B cell (primary cell): ENCODE measurements around the gene GALNT7. TPM values are rescaled to one million over a fixed set of nuclear protein-coding genes. Genes with fewer than 3 reads are reported as not detected.

Experiments used
- ATAC-seq: fragments of 200-7000 bp; cut with Tn5 transposase; one replicate; pipeline ENCODE4 v1.10.0; 2021; ENCODE audit warnings: low read depth, mild to moderate bottlenecking, moderate number of reproducible peaks, moderate library complexity
- CTCF ChIA-PET: fragments of 350-600 bp; sonication (Branson Sonifier 250); formaldehyde crosslinking; loops from one replicate; lab custom pipeline; 2021; ENCODE audit warnings: antibody characterized with exemption, inconsistent platforms; lab: Charles Lee
- POLR2A ChIA-PET: fragments of 350-600 bp; sonication (Branson Sonifier 250); formaldehyde crosslinking; loops from one replicate; lab custom pipeline; 2021; ENCODE audit warnings: antibody characterized with exemption; lab: Charles Lee
- DNase-seq: peaks from one replicate; pipeline ENCODE4 v3.0.0; 2013
- H2AFZ ChIP-seq: 2 replicates; pipeline ENCODE4 v1.6.1; 2012; ENCODE audit warnings: mild to moderate bottlenecking, low read depth, low read length; ENCODE audit not compliant: insufficient read depth, poor library complexity, severe bottlenecking
- H3K27ac ChIP-seq, 2 donors: 1 replicate in 1 of 2; 2 replicates in 1 of 2; pipeline ENCODE4 v1.5.1; 2012 to 2013; ENCODE audit warnings: low read length in 2 of 2, mild to moderate bottlenecking in 2 of 2, moderate library complexity in 1 of 2
- H3K27me3 ChIP-seq, 4 experiments: fragments of 200-600 bp in 1 of 4; sonication (generic) in 1 of 4; replicated peaks in 1 of 4; 1 replicate in 2 of 4; 2 replicates in 2 of 4; pipeline versions ENCODE4 v1.6.1 to v1.7.0; 2013 to 2016; ENCODE audit warnings: low read length in 3 of 4, mild to moderate bottlenecking in 2 of 4, mixed read lengths in 1 of 4, moderate library complexity in 1 of 4; ENCODE audit not compliant: insufficient read depth in 4 of 4, control insufficient read depth in 3 of 4; ENCODE audit errors: control extremely low read depth in 1 of 4
- H3K36me3 ChIP-seq, 2 experiments: replicated peaks in 1 of 2; 1 replicate in 1 of 2; 2 replicates in 1 of 2; pipeline versions ENCODE4 v1.6.1 to v1.7.1; 2013; ENCODE audit warnings: low read length in 1 of 2; ENCODE audit not compliant: insufficient read depth in 2 of 2, control insufficient read depth in 1 of 2; ENCODE audit errors: control extremely low read depth in 1 of 2, extremely low read depth in 1 of 2
- H3K4me1 ChIP-seq, 2 donors: fragments of 200-600 bp in 1 of 2; sonication (generic) in 1 of 2; 1 replicate in 1 of 2; 2 replicates in 1 of 2; pipeline versions ENCODE4 v1.5.1 to v1.6.1; 2013 to 2017; ENCODE audit warnings: low read length in 2 of 2; ENCODE audit not compliant: control insufficient read depth in 2 of 2, insufficient read depth in 2 of 2
- H3K4me2 ChIP-seq: replicated peaks from 2 replicates; pipeline ENCODE3; 2012; ENCODE audit warnings: mild to moderate bottlenecking, low read depth, low read length; ENCODE audit not compliant: poor library complexity, severe bottlenecking
- H3K4me3 ChIP-seq, 5 experiments: fragments of 200-600 bp in 1 of 5; sonication (generic) in 1 of 5; 1 replicate in 3 of 5; 2 replicates in 2 of 5; pipeline versions ENCODE4 v1.5.1 to v1.7.0; 2011 to 2016; ENCODE audit warnings: low read length in 4 of 5, mild to moderate bottlenecking in 4 of 5, low read depth in 2 of 5, control low read depth in 1 of 5, moderate library complexity in 1 of 5; ENCODE audit not compliant: insufficient read depth in 1 of 5; ENCODE audit errors: control extremely low read depth in 1 of 5, extremely low read depth in 1 of 5
- H3K79me2 ChIP-seq: fragments of 200-600 bp; sonication (generic); one replicate; pipeline ENCODE4 v1.6.0; 2016; ENCODE audit warnings: low read length; ENCODE audit not compliant: control insufficient read depth, insufficient read depth
- H3K9ac ChIP-seq: fragments of 200-600 bp; sonication (generic); 2 replicates; pipeline ENCODE4 v1.6.1; 2017; ENCODE audit warnings: mild to moderate bottlenecking, low read length, moderate library complexity
- H3K9me3 ChIP-seq, 3 donors: one replicate each; pipeline versions ENCODE4 v1.6.1 to v1.7.1; 2013; ENCODE audit warnings: low read length in 2 of 3; ENCODE audit not compliant: control insufficient read depth in 2 of 3, insufficient read depth in 1 of 3; ENCODE audit errors: control extremely low read depth in 1 of 3
- H4K20me1 ChIP-seq: 2 replicates; pipeline ENCODE4 v1.6.0; 2012; ENCODE audit warnings: mild to moderate bottlenecking, low read length; ENCODE audit not compliant: insufficient read depth, control insufficient read depth, poor library complexity, severe bottlenecking
- H3K27ac Mint-ChIP-seq: one replicate; pipeline ENCODE4 v1.8.0; 2021; ENCODE audit warnings: mixed read lengths
- H3K27me3 Mint-ChIP-seq: one replicate; pipeline ENCODE4 v1.8.0; 2021; ENCODE audit warnings: mixed read lengths
- H3K4me1 Mint-ChIP-seq: one replicate; pipeline ENCODE4 v1.8.0; 2021; ENCODE audit warnings: mixed read lengths
- H3K4me3 Mint-ChIP-seq: one replicate; pipeline ENCODE4 v1.8.0; 2021; ENCODE audit warnings: mixed read lengths
- H3K9me3 Mint-ChIP-seq: one replicate; pipeline ENCODE4 v1.8.0; 2022; ENCODE audit warnings: mixed read lengths; ENCODE audit not compliant: insufficient read depth
- EZH2 ChIP-seq: IDR thresholded peaks from 2 replicates; pipeline ENCODE4 v1.6.1; 2012; ENCODE audit warnings: borderline replicate concordance, low read depth, mild to moderate bottlenecking, moderate library complexity, low read length; ENCODE audit not compliant: insufficient read depth, poor library complexity, severe bottlenecking
- WGBS: methylation state at CpG from one replicate; pipeline ENCODE4 v1.1.5; 2013; ENCODE audit warnings: missing lambda C conversion rate; ENCODE audit not compliant: insufficient coverage; 5-methylcytosine and 5-hydroxymethylcytosine counted together
- intact Hi-C: fragments of 100-400 bp; cut with micrococcal nuclease; formaldehyde crosslinking; loops from one replicate; pipeline ENCODE4 v1.10.0; 2022
- polyA plus RNA-seq: library from polyadenylated mRNA; depleted of rRNA; stranded (reverse); fragments of >200 nt; gene quantifications from 2 replicates; pipeline ENCODE4 v1.2.3, GENCODE V29; 2012
- total RNA-seq, 2 donors: library from RNA; stranded (reverse); fragments of 120-200 nt in 1 of 2; gene quantifications; 1 replicate in 1 of 2; 2 replicates in 1 of 2; pipeline versions ENCODE4 v1.2.3 to v1.2.4, GENCODE V29; 2013 to 2022
- TF ChIP-seq, protein P1 (sequence below): fragments of 200-600 bp; IDR thresholded peaks from one replicate; pipeline ENCODE4 v1.8.0; 2022; ENCODE audit warnings: antibody characterized with exemption, mild to moderate bottlenecking

Gene GALNT7
- total and polyA plus RNA-seq, 2 donors (not counting 1 experiment from before 2014, with no cell fraction given) = 5.8 to 23.7 TPM

DNA sequence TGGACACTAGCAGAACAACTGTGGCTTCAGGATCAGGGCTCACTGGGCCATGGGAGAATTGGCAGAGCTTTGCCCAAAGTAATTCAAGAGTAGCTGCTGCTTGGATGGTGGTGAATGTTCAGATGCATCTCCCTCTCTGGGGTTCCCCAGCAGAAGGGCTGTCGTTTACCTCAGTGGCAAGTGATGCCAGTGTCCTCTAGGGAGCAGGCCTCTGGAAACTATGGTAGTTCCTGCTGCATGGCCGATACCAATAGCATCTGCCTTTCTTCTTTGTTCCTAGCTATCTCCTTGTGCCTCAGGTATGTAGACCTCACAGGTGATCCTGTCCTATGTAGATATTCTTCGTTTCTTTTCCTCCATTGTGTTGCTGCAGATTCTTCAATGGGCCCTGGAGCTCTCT lies 139.2 kb downstream of the GALNT7 start:
- Mint-ChIP-seq H3K27me3 (no peaks in the 10 kb centered on the region), H3K4me3 (no peak overlapping the region), H3K9me3 (no peaks in the 10 kb centered on the region), H3K27ac (no peak overlapping the region), H3K4me1 (no peaks in the 10 kb centered on the region)
- Histone ChIP-seq H3K27me3 (no peaks in the 10 kb centered on the region), H3K9me3 (no peaks in the 10 kb centered on the region), H3K36me3 (peaks cover 12 to 21% of the 10 kb centered on the region in 2 experiments), H3K4me3 (no peak overlapping the region), H2AFZ (no peak overlapping the region), H3K4me1 (no peaks in the 10 kb centered on the region), H3K9ac (no peak overlapping the region), H3K79me2 (peaks cover 5% of the 10 kb centered on the region), H4K20me1 (no peaks in the 10 kb centered on the region), H3K4me2 (no peak overlapping the region), H3K27ac (no peak overlapping the region)
- ATAC-seq (no peak), DNase-seq (no peak)
- CTCF ChIA-PET = interaction anchor here (0.8 to 2.5 kb wide), 7 partner anchors 9 to 295 kb away, joined by 3 to 8 read pairs (median 4); no protein-coding TSS in a partner anchor
- 93% methylated on average over 2 of the region's 3 CpGs for WGBS
- intact Hi-C loops = no loop called here
- TF ChIP-seq, protein P1, sequence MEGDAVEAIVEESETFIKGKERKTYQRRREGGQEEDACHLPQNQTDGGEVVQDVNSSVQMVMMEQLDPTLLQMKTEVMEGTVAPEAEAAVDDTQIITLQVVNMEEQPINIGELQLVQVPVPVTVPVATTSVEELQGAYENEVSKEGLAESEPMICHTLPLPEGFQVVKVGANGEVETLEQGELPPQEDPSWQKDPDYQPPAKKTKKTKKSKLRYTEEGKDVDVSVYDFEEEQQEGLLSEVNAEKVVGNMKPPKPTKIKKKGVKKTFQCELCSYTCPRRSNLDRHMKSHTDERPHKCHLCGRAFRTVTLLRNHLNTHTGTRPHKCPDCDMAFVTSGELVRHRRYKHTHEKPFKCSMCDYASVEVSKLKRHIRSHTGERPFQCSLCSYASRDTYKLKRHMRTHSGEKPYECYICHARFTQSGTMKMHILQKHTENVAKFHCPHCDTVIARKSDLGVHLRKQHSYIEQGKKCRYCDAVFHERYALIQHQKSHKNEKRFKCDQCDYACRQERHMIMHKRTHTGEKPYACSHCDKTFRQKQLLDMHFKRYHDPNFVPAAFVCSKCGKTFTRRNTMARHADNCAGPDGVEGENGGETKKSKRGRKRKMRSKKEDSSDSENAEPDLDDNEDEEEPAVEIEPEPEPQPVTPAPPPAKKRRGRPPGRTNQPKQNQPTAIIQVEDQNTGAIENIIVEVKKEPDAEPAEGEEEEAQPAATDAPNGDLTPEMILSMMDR = no peak
- POLR2A ChIA-PET = no interaction called here

DNA sequence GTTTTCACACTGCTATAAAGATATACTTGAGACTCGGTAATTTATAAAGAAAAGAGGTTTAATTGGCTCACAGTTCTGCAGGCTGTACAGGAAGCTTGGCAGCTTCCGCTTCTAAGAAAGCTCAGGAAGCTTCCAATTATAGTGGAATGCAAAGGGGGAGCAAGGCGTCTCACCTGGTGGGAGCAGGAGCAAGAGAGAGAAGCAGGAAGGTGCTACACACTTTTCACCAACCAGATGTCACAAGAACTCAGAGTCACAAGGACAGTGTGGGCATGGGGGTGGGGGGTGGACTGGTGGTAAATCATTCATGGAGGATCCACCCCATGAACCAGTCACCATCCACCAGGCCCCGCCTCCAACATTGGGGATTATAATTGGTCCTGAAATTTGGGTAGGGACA lies 142.8 kb downstream of the GALNT7 start:
- no peak for TF ChIP-seq EZH2
- TF ChIP-seq, protein P1 = no peak
- no peak overlapping the region for H3K4me3 Mint-ChIP-seq
- Histone ChIP-seq H3K4me2 (no peak overlapping the region), H3K4me1 (no peaks in the 10 kb centered on the region), H3K4me3 (no peak overlapping the region), H3K36me3 (peaks cover 7 to 28% of the 10 kb centered on the region in 2 experiments), H3K79me2 (peaks cover 5% of the 10 kb centered on the region), H3K9me3 (no peaks in the 10 kb centered on the region), H4K20me1 (no peaks in the 10 kb centered on the region), H2AFZ (no peak overlapping the region), H3K9ac (no peak overlapping the region), H3K27ac (no peak overlapping the region), H3K27me3 (no peaks in the 10 kb centered on the region)
- no peaks in the 10 kb centered on the region for H3K27me3 Mint-ChIP-seq
- CTCF ChIA-PET = no interaction called here
- 100% methylated on average over 2 of the region's 4 CpGs for WGBS
- DNase-seq (no peak), ATAC-seq (no peak)
- H3K9me3 Mint-ChIP-seq = no peaks in the 10 kb centered on the region
- POLR2A ChIA-PET = no interaction called here
- no peak overlapping the region for H3K27ac Mint-ChIP-seq
- intact Hi-C loops = loop anchor here (10.0 kb wide), 1 partner anchor 813 kb away; no protein-coding TSS in a partner anchor
- no peaks in the 10 kb centered on the region for H3K4me1 Mint-ChIP-seq
